PFSK-1 (cell line): ENCODE measurements around the gene PCDHGB4.

ENCODE experiments used
- FOXP2 ChIP-seq: optimal IDR thresholded peaks from 2 replicates; pipeline ENCODE3; 2011; ENCODE audit warnings: borderline replicate concordance, control low read depth, inconsistent platforms; ENCODE audit not compliant: insufficient read depth; ENCODE audit errors: extremely low read length, extremely low read depth
- POLR2AphosphoS5 ChIP-seq: IDR thresholded peaks from 2 replicates; pipeline ENCODE4 v1.6.1; 2012; ENCODE audit warnings: low read depth, mild to moderate bottlenecking, control low read depth, low read length, moderate library complexity
- REST ChIP-seq, 2 experiments: IDR thresholded peaks; 2 replicates each; pipeline versions ENCODE4 v1.6.1 to v1.8.0; 2011 to 2012; ENCODE audit warnings: low read depth in 2 of 2, low read length in 2 of 2, control low read depth in 1 of 2, inconsistent platforms in 1 of 2, mild to moderate bottlenecking in 1 of 2, moderate library complexity in 1 of 2; ENCODE audit not compliant: insufficient read depth in 1 of 2
- SIN3A ChIP-seq: IDR thresholded peaks from 2 replicates; pipeline ENCODE4 v1.6.1; 2012; ENCODE audit warnings: mild to moderate bottlenecking, low read length, moderate library complexity, borderline replicate concordance; ENCODE audit not compliant: insufficient read depth
- TAF1 ChIP-seq: IDR thresholded peaks from 2 replicates; pipeline ENCODE4 v1.6.1; 2012; ENCODE audit warnings: low read length, control low read depth, borderline replicate concordance; ENCODE audit not compliant: insufficient read depth

PCDHGB4 gene

GRCh38 chr5:141383345-141383744 is 4.2 kb upstream of the PCDHGB4 start:
- no peak for TF ChIP-seq SIN3A
- TF ChIP-seq TAF1: no peak
- TF ChIP-seq POLR2AphosphoS5: no peak
- no peak for TF ChIP-seq REST (IDR thresholded peaks at IDR 0.05; ENCODE audit: insufficient read depth in 1 of 2, low read depth in 2 of 2, low read length in 2 of 2)
- no peak for TF ChIP-seq FOXP2

- TF ChIP-seq FOXP2 (no peak), SIN3A (no peak), REST (IDR thresholded peaks at IDR 0.05; ENCODE audit: insufficient read depth in 1 of 2, low read depth in 2 of 2, low read length in 2 of 2) (no peak)
Observed at GRCh38 chr5:141384471-141385267, 2.8 kb upstream of the PCDHGB4 start.

- TF ChIP-seq REST (IDR thresholded peaks at IDR 0.05; ENCODE audit: insufficient read depth in 1 of 2, low read depth in 2 of 2, low read length in 2 of 2) (no peak), TAF1 (no peak), FOXP2 (no peak)
Observed at GRCh38 chr5:141388661-141389060, 1.2 kb downstream of the PCDHGB4 start.

- TF ChIP-seq TAF1: no peak
- TF ChIP-seq SIN3A: no peak
- no peak for TF ChIP-seq REST (IDR thresholded peaks at IDR 0.05; ENCODE audit: insufficient read depth in 1 of 2, low read depth in 2 of 2, low read length in 2 of 2)
- no peak for TF ChIP-seq FOXP2
- TF ChIP-seq POLR2AphosphoS5: no peak
Observed at GRCh38 chr5:141389153-141390042, 1.9 kb downstream of the PCDHGB4 start.
